DOHH2 (cell line): ENCODE data around the gene PRKG2.

Experiments
- EZH2phosphoT487 ChIP-seq: fragments of 200-600 bp; sonication (generic); IDR thresholded peaks from 2 replicates; pipeline ENCODE4 v1.6.1; 2017; ENCODE audit warnings: borderline replicate concordance, mild to moderate bottlenecking, antibody characterized with exemption, low read length, moderate library complexity, mixed read lengths
- TF ChIP-seq, protein P1 (sequence below): fragments of 200-600 bp; sonication (generic); IDR thresholded peaks from one replicate; pipeline ENCODE4 v1.5.1; 2014; ENCODE audit warnings: antibody characterized with exemption, mild to moderate bottlenecking, low read depth, low read length; ENCODE audit not compliant: poor library complexity, severe bottlenecking

DNA sequence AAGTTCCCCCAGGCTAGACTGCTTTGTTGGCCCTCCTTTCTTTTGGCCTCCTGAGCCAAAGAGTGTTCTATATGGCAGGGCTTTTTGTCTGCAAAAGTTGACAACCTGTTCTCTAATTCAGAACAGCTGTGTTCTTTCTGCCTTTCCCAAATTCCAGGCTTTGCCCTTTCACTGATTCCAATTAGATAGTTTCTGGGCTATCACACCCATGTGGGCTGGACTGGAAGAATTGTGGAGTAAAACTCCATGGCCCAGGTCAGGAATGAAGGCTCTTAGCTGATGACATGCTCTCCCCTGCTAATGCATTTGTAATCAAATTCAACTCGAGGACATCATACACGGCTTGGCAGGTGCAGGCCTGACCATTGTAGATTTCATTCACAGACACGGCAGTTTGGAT lies 165.1 kb downstream of the PRKG2 start:
- TF ChIP-seq, protein P1, sequence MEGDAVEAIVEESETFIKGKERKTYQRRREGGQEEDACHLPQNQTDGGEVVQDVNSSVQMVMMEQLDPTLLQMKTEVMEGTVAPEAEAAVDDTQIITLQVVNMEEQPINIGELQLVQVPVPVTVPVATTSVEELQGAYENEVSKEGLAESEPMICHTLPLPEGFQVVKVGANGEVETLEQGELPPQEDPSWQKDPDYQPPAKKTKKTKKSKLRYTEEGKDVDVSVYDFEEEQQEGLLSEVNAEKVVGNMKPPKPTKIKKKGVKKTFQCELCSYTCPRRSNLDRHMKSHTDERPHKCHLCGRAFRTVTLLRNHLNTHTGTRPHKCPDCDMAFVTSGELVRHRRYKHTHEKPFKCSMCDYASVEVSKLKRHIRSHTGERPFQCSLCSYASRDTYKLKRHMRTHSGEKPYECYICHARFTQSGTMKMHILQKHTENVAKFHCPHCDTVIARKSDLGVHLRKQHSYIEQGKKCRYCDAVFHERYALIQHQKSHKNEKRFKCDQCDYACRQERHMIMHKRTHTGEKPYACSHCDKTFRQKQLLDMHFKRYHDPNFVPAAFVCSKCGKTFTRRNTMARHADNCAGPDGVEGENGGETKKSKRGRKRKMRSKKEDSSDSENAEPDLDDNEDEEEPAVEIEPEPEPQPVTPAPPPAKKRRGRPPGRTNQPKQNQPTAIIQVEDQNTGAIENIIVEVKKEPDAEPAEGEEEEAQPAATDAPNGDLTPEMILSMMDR, result no peak
- TF ChIP-seq EZH2phosphoT487, result no peak
